HG02943 (cell line): Measurements from ENCODE around the gene SLC44A3.

Source experiments
- ATAC-seq: cut with Tn5 transposase; IDR thresholded peaks from one replicate; pipeline ENCODE4 v1.9.1; 2021; ENCODE audit warnings: mild to moderate bottlenecking, low read depth, moderate library complexity; ENCODE audit not compliant: unreplicated experiment

The SLC44A3 gene, protein sequence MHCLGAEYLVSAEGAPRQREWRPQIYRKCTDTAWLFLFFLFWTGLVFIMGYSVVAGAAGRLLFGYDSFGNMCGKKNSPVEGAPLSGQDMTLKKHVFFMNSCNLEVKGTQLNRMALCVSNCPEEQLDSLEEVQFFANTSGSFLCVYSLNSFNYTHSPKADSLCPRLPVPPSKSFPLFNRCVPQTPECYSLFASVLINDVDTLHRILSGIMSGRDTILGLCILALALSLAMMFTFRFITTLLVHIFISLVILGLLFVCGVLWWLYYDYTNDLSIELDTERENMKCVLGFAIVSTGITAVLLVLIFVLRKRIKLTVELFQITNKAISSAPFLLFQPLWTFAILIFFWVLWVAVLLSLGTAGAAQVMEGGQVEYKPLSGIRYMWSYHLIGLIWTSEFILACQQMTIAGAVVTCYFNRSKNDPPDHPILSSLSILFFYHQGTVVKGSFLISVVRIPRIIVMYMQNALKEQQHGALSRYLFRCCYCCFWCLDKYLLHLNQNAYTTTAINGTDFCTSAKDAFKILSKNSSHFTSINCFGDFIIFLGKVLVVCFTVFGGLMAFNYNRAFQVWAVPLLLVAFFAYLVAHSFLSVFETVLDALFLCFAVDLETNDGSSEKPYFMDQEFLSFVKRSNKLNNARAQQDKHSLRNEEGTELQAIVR

GRCh38 chr1:94819945-94820746, at the start of gene SLC44A3:
Gene SLC44A3 (plus strand): TSS chr1:94820357. CDS start chr1:94820452, 95 bp downstream.
- ATAC-seq: no peak

DNA sequence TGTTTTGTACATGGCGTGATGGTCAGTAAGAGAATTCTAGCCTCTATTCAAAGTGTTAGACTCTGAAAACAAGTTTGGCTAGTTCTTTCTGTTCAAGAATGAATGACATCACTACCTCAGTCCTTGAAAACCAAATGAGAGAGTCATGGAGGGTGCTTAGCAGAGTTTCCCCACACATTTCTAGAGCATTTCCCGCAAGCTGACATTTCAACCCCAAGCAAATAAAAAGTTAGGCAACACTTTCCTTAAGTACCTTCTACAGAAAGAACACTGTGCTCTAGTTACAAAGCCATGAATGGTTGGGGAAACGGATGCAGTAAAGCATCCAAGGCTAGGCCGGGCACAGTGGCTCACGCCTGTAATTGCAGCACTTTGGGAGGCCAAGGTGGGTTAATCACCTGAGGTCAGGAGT, 47.9 kb upstream of the SLC44A3 start:
- no peak for ATAC-seq

- ATAC-seq: no peak
These were observed 47.3 kb upstream of the SLC44A3 start for GRCh38 chr1:94772845-94773244.

DNA sequence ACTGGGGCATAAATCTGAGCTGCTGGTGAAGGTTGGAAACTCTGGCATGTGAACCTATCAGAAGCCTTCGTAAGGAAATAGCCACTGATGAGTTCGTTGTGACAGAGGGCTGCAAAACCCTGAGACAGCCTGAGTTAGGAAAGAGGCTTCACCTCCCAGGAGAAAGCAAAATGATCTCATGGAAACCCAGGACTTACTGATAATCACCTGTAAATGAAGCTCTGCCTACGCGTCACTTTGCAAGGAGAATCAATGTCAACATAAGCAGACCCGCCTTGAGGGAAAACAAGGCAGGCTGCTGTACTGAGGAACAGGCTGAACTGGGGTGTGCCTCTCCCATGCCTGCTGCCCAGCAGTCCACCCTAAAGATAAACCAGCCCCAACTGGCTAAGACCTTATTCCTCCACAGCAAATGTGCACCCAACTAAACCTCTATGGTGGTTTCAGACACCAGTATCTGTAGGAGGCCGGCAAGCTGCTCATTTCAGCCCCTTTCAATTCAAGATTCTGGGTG, 46.8 kb upstream of the SLC44A3 start:
- no peak for ATAC-seq

DNA sequence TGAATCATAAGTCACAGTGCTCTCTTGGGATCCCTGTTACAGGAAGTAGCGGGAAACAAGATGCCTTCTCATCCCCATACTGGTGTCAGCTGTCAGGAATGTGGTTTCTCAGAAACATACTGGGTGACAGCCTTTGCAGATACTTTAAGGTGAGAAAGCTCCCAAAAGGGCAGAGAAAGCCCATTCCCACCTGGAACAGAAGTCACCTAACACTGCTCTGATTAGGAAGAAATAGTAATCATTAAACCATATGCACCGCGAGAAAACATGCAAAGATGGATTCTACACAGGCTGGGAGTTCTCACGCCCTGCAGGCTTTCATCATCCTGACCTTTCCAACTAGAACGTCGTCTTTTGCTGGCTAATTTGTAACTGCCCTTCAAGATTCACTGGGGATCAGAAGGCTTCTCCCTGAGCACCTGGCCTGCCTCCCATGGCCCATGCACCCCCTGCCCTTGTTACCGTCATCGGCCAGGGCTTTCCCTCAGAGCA, 46.2 kb upstream of the SLC44A3 start:
- no peak for ATAC-seq

- ATAC-seq: no peak
These were observed 43.7 kb upstream of the SLC44A3 start for GRCh38 chr1:94776474-94776873.

DNA sequence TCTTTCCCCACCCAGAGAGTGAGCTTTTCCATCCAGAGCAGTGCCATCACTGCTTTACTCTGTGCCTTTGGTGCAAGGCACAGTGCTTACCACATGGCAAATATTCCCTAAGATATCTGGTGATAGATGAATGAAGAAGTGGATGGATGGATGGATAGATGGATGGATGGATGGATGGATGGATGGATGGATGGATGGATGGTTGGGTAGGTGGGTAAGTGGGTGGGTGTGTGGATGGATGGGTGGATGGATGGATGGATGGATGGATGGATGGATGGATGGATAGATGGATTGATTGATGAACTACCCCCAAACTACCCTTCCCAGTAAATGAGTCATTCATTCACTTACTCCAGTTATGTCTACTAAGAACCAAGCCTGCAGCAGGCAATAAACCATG, 42.9 kb upstream of the SLC44A3 start:
- ATAC-seq: no peak

- ATAC-seq: no peak
These were observed 41.3 kb upstream of the SLC44A3 start for GRCh38 chr1:94778808-94779207.

DNA sequence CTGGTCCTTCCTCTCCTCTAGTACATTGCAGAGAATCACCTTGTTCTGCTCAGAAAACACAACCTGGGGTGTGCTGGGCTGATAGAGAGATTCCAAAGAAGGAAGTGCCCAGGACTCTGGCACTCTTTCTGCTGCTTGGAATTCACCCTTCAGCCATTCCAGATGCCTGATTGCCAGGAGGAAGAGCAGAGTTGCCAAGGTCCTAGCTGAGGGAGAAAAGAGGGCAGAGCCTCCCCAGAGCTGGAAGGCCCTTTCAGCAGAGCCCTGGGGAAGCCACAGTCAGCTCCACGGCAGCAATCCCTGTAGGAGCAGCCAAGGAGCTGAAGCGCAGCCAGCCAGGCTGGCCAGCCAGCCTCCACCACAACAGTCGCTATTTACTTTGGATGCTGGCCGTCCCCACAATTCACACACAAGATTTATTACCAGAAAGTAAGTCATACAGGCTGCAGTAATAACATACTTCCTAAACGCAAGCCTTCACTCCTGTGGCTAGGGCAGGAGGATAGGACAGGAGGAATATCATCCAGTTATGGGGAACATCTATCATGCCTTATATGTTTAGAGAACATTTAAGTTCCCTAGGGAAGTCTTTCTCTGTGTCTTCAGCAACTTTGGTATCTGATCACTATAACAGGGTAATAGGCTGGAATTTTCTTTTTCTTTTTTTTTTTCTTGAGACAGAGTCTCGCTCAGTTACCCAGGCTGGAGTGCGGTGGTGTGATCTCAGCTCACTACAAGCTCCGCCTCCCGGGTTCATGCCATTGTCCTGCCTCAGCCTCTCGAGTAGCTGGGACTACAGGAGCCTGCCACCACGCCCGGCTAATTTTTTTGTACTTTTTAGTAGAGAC, 36.6 kb upstream of the SLC44A3 start:
- ATAC-seq: no peak

- no peak for ATAC-seq
These were observed 36.0 kb upstream of the SLC44A3 start for GRCh38 chr1:94784190-94784515.

DNA sequence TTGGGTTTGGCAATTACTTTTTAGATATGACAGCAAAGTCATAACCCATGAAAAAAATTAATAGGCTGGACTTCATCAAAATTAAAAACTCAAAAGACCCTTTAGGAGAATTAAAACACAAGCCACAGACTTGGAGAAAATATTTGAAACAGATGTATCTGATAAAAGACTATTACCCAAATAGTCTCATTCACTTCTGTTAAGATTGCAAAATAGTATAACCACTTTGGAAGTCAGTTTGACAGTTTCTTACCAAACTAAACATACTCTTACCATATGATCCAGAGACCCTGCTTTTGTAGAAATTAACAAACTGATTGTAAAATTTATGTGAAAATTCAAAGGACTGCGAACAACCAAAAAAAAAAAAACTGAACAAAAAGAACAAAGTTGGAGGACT, 32.5 kb upstream of the SLC44A3 start:
- ATAC-seq: no peak

GRCh38 chr1:94790246-94790645, 29.9 kb upstream of the SLC44A3 start:
- ATAC-seq: no peak

DNA sequence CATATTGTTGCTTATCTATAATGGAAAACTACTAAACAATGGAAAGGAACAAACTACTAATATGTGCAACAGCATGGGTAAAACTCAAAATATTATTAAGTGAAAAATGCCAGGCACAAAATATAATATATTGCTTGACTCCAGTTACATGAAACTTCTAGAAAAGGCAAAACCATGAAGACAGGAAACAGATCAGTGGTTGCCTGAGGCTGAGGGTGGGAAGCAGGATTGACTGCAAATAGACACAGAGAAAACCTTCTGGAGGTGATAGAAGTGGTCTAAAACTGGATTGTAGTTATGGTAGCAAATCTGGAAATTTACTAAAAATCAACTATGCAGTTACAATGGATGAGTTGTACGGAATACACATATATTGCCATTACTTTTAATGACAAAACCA, 29.5 kb upstream of the SLC44A3 start:
- ATAC-seq: no peak

DNA sequence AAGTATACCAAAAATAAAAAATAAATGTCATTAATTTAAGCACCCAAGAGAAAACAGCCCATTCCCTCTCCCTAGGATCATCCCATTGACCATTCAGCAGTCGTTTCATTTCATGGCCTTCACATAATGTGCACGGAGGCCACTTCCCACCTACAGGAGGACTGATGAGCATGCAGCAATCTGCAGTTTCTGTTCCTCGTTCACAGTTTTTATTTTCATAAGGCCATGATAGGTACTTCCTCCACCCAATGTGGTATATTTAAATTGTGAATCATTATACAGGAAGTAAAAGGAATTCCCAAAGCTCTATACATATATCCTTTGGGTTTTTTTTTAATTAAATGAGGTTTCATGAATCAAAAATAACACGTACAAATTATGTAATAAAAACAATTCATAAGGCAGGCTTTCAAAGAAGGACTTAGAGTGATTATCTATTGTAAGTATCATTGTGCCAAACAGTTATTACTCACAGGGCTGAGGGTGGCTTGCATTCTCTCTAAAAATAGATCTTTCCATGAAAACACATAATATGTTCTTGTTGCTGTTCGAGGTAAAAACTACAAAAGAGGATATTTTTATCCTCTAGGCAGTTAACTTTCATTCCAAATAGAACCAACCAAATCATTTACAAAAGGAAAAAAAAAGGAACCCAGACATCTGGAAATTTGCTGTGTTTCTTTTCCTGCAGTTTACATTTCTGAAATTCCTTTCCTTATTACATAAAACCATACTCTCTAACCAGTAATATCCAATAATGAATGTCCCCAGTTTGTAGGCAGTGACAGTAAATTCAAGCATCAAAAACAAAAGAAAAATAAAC, 27.5 kb upstream of the SLC44A3 start:
- peak; percentile 92 for ATAC-seq

DNA sequence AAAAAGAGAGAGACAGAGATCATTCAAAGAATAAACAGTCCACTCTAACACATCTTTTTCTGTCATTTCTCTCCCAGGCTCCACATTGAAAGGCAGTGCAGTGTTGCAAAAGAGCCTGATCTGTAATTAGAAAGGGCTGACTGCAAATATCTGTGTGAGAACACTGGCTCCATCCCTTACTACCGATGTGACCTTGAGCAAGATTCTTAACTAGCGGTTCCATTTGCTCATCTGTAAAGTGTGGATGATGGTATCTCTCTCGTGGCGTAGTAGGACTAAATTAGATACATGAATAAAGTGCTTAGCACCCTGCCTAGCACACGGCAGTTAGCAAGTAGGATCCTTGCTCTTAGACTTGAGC, 26.9 kb upstream of the SLC44A3 start:
- no peak for ATAC-seq

DNA sequence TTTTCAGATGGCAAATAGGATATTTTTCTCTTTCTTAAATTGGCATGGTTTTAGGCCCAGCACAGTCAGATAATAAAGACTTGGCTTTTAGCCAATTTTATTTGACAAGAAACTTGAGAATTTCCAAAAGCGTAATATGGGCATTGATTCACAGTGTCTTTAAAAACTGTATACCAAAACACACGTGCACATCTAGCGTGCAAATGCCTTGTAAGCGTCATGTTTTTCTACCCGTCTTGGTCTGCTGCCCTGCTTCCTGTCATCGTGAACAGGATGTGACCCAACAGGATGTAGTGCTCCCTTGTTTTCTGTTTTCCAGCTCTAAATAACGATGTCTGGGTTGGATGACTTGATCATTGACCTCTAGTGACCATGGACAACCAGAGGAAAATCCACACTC, 24.7 kb upstream of the SLC44A3 start:
- no peak for ATAC-seq

- ATAC-seq: no peak
These were observed 23.9 kb upstream of the SLC44A3 start for GRCh38 chr1:94796266-94796665.

- no peak for ATAC-seq
These were observed 22.9 kb upstream of the SLC44A3 start for GRCh38 chr1:94797291-94797690.

- ATAC-seq: no peak
These were observed 22.1 kb upstream of the SLC44A3 start for GRCh38 chr1:94798054-94798453.
